Stimulated activated CD4-positive, alpha-beta T cell treated with anti-CD3 and anti-CD28 coated beads, Interleukin-15, amount 100 ng/mL, for 48 hours (primary cell): Measurements from ENCODE around the gene PLXNB2.

Source experiments
- DNase-seq, 2 donors: peaks; one replicate each; pipeline ENCODE4 v3.0.0-alpha.2; 2020; ENCODE audit warnings: low read depth in 2 of 2

The PLXNB2 gene

DNA sequence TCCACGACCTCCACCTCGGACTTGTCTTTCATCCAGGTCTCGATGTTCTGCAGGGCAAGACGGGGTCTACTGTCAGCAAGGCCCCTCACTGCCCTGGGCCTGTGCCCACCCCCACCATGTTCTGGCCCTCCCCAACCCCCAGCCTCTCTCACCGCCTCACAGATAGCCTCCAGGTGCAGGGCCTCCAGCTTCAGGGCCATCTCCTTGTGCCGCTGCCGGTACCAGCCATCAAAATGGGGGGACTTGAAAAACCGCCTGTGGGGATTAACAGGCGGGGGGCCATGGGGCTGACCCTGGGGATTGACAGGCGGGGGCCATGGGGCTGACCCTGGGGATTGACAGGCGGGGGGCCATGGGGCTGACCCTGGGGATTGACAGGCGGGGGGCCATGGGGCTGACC is 4.9 kb upstream of the PLXNB2 start:
- DNase-seq = no peak

DNA sequence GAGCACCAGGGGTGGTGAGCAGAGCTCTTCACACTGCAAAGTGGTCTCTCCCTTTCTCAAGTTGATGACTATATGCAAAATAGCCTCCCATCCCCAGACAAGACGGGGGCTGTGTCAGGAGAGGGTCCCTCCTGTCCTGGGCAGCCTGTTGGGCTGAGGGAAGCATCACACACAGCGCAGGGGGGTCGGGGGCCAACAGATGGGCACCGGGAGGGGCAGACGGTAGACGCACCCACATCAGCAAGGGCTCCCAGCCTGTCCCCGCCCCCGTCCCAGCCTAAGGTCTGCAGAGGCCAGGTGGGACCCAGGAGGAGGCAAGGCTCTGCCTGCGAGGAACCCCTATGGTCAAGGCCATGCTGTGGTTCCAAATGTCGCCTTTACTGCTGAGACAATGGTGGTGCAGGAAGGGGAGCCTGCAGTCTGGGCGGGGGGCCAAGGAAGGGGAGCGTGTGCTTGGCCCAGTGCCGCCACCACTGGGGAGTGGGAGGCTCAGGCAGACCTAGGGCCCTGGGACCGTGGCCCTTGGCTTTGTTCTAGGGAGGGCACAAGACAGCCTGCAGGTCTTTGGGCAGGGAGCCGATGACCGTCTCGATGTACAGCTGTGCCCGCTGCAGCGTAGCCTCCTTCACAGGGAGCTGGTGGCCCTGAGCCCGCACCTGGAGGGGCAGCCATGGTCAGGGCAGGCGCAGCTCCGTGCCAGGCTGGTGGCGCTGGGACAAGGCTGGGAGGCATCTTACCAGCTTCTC is 4.3 kb upstream of the PLXNB2 start:
- no peak for DNase-seq

DNA sequence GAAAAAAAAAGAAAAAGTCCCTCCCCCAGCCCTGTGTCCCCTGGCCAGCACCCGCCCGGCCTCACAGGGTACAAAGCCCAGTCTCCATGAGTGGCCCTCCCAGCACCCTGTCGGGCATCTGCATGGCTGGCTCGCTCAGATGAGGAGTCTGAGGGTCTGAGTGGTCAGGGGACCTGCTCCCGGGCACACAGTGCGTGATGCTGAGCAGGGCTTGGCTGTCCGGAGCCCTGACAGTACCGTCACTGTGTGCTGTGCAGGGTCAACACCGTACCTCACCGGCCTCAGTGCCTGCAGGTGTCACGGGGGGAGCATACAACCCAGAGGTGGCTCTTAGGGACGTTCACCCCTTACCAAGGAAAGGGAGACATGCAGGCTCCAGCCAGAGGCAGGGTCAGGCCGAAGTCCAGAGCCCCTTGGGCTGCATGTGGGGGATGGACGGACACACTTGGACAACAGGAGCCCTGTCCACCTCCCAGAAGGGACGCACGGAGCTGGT is 3.6 kb upstream of the PLXNB2 start:
- no peak for DNase-seq

DNA sequence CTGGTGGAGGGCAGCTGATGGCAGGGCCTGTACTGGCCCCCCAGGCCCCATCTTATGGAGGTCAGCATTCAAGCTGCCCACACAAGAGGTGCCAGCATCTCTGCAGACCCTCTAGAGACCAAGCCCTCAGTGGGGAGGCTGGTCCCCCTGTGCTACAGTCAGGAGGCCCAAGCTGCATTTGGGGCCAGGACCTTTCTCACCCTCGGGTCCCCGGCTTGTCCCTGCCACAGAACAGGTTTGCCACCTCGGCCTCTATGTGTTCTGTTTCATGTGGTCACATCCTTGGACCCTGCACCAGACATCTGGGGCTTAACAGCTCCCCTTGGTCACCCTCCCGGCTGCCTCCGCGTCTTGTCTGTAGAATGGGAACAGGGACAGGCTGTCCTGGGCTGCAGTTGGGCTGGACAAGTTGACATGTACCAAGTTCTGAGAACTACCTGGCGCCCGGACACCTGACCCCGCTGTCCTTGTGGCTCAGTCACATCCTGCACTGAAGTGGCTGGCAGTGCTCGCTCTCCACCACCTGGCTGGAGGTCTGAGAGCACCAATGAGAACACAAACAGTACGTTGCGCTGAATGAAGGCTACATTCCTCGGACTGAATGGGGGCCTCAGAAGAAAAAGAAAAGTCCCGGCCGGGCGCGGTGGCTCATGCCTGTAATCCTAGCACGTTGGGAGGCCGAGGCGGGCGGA is 2.7 kb upstream of the PLXNB2 start:
- no peak for DNase-seq

DNA sequence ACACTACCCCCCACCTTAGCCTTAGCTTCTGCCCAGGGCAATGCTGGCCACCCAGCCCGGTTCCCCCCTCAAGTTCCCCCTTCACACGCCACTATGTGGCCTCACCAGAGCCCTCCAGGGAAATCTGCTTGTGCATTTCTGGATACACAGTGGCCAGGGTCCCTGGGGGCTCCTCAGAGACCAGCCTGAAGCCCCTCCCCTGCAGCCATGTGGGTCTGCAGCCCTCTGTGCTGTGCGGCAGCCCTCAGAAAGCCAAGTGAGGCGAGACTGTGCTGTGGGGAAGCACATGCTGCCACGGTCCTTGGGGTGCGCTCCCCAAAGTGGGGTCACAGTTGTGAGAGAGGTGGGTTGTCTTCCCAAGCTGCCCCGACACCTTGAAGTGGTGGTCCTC is 2.1 kb upstream of the PLXNB2 start:
- DNase-seq = no peak

DNA sequence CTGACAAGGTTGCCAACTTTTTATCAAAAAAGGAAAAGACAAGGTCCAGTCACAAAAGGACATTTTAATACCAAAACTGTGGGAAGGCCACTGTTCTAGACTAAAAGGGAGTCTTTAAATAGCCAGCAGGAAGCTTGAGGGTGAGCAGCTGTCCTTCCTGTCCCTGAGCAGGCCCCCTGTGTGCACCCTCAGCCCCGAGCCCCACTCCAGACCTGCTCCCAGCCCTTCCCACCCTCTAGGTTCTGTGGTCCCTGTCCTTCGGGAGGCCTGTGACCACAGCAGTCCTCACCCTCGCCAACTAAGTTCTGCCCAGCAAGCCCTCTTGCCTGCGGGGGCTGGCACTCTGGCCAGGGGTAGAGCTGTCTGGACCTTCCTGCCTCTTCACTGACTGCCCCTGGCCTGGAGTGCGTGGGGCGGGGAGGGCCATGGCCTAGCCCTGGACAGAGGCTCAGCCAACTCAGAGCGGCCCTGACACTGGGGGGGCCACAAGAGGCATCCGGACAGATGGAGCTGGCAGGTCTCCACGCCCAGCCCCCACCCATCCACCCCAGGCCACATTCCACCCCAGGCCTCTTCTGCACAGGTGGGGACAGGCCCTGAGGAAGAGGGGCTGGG is 1.6 kb upstream of the PLXNB2 start:
- no peak for DNase-seq

DNA sequence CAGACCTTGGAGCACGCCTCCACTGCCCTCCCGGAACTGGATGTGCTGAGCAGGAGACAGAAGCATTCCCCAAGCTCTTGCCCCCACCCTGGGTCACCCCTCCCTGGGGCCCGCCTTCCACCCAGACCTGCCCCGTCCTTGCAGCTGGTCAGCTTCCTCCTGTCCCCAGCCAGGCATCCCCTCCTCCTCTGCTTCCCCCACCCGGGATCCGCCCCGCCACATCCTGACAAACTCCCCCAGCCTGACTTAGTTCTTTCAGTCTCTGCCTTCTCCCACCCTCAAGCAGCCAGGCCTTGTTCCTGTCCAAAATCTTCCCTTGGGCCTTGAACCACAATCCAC is 1.1 kb upstream of the PLXNB2 start:
- no peak for DNase-seq

DNA sequence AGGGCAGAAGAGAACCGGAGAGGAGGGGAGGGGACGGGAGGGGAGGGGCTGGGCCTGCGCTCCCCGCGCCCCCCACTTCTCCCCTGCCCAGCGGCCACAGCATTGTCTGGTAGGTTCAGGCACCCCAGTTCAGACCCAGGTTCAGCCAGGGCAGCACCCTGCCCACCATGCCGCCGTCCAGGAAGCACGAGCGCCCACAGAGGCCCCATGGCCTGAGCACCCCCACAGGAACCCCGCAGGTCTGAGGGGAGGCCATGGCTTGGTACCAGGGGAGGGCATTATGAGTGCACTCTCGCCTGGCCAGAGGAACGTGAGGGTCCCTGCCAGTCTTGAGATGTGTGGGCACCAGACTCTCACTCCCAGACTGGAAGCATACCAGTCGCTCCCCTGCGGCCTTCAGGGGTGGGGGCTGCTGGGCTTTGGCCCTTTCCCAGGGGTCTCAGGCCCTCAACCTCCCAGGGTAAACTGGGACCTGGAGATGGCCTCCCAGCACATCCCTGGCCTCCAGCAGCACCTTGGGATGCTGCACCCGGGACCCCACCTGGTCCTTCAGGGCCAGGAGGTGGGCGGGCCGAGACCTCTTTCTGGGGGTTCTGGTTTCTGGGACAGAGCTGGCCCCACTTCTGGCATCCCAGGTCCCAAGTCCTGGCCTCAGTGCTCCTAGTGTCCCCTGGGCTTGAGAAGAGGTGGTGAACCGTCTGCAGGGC is 597 bp upstream of the PLXNB2 start:
- DNase-seq = no peak

DNA sequence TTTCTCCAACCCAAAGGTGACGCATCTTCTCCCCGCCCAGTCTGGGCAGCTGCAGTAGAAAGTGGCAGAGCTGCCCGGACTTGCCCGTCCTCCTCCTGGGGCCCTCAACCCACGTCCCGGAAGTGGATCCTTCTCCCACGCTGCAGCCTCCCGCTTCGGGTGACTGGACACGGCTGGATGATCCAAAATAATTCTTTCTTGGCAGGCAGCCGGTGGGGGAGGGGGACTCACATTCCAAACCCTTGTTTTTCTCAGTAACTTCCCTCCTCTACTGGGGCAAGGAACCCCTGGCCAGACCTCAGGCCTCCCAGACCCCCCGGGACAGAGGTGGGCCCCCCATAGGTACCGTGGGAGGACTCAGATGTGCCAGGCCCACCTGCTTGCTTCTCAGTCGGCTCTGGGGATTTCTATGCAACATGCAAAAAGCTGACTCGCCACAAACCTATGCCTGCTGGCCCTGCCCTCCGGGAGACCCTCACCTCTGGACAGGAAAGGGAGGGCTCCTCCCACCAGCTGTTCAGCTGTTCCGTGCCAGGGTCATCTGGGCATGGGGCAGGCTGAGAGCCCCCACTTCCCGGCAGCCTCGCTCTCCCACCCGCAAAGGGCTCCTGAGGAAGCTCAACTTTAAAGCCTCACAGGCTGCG is 1.4 kb downstream of the PLXNB2 start:
- no peak for DNase-seq

DNA sequence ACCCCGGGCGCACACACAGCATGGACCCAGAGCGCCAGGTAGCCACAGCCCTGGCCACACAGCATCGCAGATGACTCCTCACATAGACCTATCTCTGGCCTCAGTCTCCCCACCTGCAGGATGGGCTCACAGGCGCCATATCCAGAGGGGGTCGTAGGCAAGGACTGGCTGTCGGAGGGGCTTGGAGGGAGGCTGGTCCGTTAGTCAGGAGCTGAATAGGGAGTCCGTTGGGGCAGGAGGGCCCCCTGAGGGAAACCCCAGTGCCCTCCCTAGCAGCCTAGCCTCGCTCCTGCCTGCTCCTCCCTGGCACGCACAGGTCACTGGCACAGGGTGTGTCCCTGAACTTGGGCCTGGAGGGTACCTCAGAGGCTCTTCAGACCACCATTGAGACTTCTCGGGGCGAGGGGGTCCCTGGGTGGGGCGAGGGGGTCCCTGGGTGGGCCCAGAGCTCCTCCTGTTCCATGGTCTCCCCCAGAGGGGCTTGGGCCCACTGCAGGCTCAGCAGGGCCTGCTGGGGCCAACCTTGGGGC is 2.0 kb downstream of the PLXNB2 start:
- DNase-seq = no peak

DNA sequence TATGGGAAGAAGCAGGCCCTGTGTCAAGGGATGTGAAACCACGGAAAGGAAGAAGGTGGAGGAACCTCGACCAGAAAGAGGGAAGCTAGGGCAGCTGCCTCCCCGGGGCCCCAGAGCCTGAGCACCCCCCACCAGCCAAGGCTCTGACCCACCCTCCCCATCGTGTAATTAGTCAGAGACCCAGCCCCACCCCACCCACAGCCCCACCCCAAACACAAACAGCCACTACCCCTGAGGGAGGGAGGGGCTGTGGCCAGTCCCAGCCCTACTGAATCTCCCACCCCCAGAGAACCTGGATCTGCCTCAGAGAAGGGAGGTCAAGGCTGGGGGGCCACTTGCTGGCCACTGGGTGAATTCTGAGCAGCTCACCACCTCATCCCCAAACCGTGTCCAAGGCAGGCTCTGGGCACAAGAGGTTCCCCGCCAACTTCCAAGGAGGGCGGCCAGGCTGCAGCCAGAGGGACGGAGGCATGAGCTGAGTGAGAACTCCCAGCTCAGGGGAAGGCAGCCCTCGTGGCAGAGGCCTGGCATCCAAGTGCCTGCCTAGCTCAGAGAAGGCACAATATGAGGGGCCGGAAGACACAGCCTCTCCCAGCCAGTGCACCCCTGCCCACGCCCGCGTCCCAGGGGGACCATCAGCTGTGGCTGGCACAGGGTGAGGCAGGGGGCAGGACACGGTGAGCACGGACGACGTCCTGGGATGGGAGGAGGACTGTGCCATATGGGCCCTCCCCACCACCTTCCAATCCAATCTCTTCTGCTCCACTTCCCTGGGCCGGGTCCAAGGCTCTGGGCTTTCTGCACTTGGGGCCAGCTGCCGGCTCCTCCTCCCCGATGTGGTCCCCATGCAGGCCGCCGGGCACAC is 2.7 kb downstream of the PLXNB2 start:
- DNase-seq = no peak

DNA sequence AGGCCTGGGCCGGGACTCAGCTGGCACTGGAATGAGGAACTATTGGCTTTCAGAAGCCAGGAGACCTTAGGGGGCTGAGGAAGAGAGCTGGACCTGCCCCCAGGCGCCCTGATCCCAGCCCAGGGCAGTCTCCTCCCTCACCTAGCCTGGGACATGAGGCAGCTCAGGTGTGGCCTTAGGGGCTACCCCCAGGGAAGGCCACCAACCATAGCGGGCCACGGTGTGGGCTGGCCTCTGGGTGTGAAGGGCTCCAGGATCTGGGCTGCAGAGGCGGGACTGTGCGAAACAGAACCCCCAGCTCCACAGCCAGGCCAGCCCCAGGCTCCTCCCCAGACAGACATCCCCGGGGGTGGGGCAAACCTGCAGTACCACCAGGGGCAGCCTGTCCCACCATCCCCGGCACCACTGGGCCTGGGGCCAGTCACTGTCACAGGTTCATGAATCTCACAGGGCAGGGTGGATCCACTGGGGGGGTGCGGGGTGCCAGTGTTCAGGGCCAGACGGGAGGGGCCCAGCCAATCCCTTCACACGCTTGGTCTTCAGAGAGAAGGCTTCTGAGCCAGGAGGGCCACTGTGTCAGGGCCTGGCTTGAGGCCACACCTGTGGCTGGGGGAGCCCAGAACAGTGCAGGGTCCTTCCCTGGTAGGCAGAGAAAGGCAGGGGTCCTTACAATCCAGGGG is 3.5 kb downstream of the PLXNB2 start:
- DNase-seq = no peak

DNA sequence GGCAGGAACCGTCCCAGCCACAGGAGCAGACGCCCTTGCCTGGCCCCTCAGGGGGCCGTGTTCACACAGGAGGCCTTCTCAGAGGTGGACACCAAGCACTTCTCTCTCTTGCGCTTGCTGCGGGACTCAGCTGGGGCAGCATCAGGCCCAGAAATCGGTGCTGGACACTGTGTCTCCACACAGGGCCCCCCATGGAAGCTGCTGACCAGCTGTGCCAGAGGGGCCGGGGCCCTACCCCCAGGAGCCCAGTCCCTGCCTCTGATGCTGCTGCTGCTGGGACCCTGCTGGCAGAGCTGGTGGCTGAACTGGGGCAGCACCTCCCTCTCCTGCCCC is 4.0 kb downstream of the PLXNB2 start:
- no peak for DNase-seq

DNA sequence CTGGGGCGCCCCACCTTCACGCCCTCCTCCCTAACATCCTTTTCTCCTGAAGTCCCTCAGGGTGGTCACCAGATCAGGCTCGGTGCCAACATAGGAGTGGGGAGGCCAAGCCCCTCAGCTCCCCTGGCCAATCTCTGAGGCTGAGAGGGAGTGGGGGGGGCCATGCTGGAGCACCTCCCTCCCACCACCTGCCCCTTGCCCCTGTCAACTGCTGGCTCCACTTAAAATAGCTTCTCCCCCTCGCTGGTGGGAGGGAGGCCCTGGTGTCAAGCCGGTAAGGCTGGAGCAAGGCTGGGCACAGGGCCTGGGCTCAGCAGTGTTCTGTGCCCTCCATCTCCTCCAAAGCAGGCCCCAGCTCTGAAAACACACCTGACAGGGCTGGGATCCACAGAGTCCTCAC is 4.9 kb downstream of the PLXNB2 start:
- no peak for DNase-seq

DNA sequence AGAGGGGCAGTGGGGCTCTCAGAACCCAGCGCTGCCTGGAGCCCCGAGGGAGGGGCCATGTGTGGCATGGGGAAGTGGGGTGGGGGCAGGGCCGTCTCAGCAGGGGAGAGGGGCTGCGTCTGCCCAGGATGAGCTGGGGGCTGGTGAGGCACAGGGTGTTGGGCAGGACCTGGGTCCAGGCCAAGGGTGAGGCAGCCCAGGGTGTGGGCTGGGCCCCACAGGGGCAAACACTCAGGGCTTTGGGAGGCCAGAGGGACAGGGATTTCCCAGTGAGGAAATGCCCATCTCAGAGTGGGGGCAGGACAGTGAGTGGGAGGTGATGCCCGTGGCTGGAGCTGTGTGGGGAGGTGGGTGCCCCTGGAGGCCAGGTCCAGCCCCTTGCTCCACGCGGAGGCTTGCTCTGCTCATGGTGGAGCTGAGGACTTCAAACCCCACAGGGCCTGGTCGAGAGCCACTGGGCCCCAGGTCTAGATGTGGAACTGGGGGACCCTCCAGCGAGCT is 5.4 kb downstream of the PLXNB2 start:
- no peak for DNase-seq

DNA sequence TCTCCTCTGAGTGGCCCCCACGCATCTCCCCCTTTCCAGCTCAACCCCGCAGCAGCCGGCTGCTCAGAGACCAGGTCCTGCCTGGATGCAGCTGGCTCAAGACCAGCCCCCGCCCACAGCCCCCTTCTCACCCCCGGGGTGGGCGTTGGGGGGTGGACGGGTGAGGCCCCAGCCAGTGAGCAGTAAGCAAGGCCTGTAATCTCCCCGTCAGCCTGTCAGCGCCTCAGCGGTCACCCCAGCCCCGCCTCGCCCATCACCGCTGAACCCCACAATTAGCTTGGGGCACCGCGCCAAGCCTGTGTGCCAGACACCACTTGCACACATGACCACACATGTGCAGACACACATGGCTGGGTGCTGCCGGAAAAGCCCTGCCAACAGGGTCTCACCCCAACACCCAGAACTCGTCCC is 5.9 kb downstream of the PLXNB2 start:
- no peak for DNase-seq

DNA sequence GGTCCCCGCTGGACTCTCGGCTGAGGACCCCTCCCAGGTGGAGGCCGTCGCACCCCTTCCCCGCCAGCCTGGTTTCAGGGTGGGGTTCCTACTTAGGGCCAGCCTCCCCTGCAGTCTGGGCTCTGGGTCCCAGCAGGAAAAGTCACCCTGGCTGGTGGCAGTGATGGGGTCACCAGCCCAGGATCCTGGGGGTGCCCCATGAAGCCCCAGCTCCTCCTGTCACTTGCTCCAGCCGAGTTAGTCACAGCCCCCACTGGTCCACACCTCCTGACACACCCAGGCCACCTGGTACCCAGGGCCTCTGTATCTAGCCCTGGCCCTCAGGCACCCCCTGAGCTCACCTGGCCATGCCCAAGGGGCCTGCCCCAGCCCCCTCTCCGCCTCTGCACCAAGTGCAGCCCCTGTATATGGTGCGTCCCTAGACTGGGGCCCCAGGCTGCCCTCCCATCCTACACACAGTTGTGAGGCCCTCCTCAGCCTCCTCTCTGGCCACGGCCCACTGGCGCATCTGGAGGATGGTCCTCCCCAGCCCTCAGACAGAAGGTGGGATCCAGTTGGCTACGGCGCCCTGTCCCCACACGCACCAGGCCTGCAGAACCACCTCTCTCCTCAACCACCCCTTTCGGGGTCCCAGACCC is 6.7 kb downstream of the PLXNB2 start:
- no peak for DNase-seq

DNA sequence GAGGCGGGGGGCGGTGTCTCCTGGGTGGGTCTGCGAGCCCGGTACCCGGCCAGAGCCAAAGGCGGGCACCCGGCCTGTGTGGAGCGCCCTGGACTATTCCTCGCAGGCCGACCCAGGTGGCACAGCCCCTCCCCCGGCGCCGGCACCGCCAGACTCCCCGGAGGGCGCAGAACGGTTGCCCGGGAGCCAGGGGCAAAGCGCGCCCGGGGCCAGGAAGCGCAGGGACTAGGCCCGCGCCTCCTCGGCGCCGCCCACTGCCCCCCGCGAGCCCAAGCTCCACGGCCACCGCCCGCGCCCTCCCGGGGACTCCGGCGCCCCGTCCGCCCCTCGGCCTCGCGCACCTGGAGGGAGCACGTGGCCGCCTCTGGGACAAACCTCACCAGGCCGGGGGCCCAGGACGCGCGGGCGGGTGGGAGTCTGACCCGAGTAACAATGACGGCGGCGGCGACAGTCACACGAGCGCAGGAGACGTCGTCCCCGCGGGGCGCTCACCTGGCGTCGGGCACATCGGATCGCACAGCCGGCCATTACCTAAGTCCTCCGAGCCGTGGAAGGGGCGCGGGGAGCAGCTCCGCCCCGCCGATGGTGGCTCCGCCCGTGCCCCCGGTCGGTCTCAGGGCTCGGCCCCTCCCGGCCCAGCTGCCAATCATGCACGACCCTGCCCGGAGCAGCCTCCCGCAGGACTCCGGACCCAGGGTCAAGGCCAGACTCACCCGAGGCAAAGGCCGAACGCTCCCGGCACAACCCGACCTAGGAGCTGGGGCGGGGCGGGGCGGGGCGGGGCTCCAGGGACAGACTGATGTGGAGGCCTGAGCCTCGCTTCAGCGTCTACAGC is 7.4 kb downstream of the PLXNB2 start:
- DNase-seq = no peak
